Fibroblast of lung (primary cell): Measurements from ENCODE around the gene PYGO2. TPM values are rescaled to one million over a fixed set of nuclear protein-coding genes. Genes with fewer than 3 reads are reported as not detected.

Experiments
- DNase-seq, 2 donors: peaks; one replicate each; pipeline versions ENCODE4 v3.0.0 to v3.0.0-alpha.2; 2010; ENCODE audit warnings: low read depth in 2 of 2
- H2AFZ ChIP-seq: 2 replicates; pipeline ENCODE4 v1.5.1; 2012; ENCODE audit warnings: low read length, control low read depth, inconsistent platforms
- H3K27ac ChIP-seq: 2 replicates; pipeline ENCODE4 v1.5.1; 2011; ENCODE audit warnings: low read length, control low read depth; ENCODE audit not compliant: insufficient read depth
- H3K27me3 ChIP-seq: 2 replicates; pipeline ENCODE4 v1.5.1; 2011; ENCODE audit warnings: mild to moderate bottlenecking, low read length; ENCODE audit not compliant: control insufficient read depth, insufficient read depth
- H3K36me3 ChIP-seq: 2 replicates; pipeline ENCODE4 v1.5.1; 2011; ENCODE audit warnings: low read length; ENCODE audit not compliant: control insufficient read depth, insufficient read depth
- H3K4me1 ChIP-seq: 2 replicates; pipeline ENCODE4 v1.5.1; 2011; ENCODE audit warnings: low read length; ENCODE audit not compliant: control insufficient read depth, insufficient read depth; ENCODE audit errors: extremely low read depth
- H3K4me2 ChIP-seq: 2 replicates; pipeline ENCODE4 v1.5.1; 2011; ENCODE audit warnings: low read length, control low read depth; ENCODE audit not compliant: insufficient read depth; ENCODE audit errors: extremely low read depth
- H3K4me3 ChIP-seq, 4 experiments: fragments of 200-600 bp in 1 of 4; sonication (generic) in 1 of 4; replicated peaks in 1 of 4; 2 replicates each; pipeline ENCODE4 v1.5.1; 2011 to 2016; ENCODE audit warnings: low read length in 4 of 4, low read depth in 3 of 4, mild to moderate bottlenecking in 3 of 4, control low read depth in 2 of 4, inconsistent platforms in 1 of 4, mixed read lengths in 1 of 4; ENCODE audit not compliant: insufficient read depth in 1 of 4; ENCODE audit errors: control extremely low read depth in 1 of 4
- H3K79me2 ChIP-seq: 2 replicates; pipeline ENCODE4 v1.5.1; 2012; ENCODE audit warnings: mild to moderate bottlenecking, low read length, inconsistent platforms; ENCODE audit not compliant: control insufficient read depth, insufficient read depth
- H3K9ac ChIP-seq: 2 replicates; pipeline ENCODE4 v1.5.1; 2011; ENCODE audit warnings: mild to moderate bottlenecking, low read length, control low read depth; ENCODE audit not compliant: insufficient read depth
- H3K9me3 ChIP-seq: 2 replicates; pipeline ENCODE4 v1.5.1; 2012; ENCODE audit warnings: low read depth, low read length; ENCODE audit not compliant: control insufficient read depth, insufficient read depth
- H4K20me1 ChIP-seq: 2 replicates; pipeline ENCODE4 v1.5.1; 2011; ENCODE audit warnings: low read length; ENCODE audit not compliant: control insufficient read depth, insufficient read depth; ENCODE audit errors: extremely low read depth
- EZH2 ChIP-seq: IDR thresholded peaks from 2 replicates; pipeline ENCODE4 v1.5.1; 2012; ENCODE audit warnings: low read length, control low read depth, mild to moderate bottlenecking; ENCODE audit errors: missing control alignments
- polyA plus RNA-seq, 2 donors: library from polyadenylated mRNA; depleted of rRNA in 1 of 2; stranded (reverse) in 1 of 2; unstranded in 1 of 2; fragments of >200 nt; gene quantifications; 2 replicates each; pipeline ENCODE4 v1.2.1, GENCODE V29; 2011 to 2012; ENCODE audit warnings: missing spikeins in 1 of 2
- total RNA-seq: library from RNA; depleted of rRNA; stranded (reverse); fragments of >200 nt; gene quantifications from 2 replicates; pipeline ENCODE4 v1.2.1, GENCODE V29; 2014
- TF ChIP-seq, protein P1 (sequence below), 2 donors: IDR thresholded peaks in 1 of 2; conservative IDR thresholded peaks in 1 of 2; 1 replicate in 1 of 2; 2 replicates in 1 of 2; pipeline ENCODE4 v1.5.1; 2011 to 2012; ENCODE audit warnings: low read length in 2 of 2, control low read depth in 1 of 2, inconsistent platforms in 1 of 2, low read depth in 1 of 2, mild to moderate bottlenecking in 1 of 2

Gene PYGO2
- total and polyA plus RNA-seq, 2 donors (not counting 1 experiment from before 2014, with no cell fraction given) = 15.3 to 28.1 TPM

DNA sequence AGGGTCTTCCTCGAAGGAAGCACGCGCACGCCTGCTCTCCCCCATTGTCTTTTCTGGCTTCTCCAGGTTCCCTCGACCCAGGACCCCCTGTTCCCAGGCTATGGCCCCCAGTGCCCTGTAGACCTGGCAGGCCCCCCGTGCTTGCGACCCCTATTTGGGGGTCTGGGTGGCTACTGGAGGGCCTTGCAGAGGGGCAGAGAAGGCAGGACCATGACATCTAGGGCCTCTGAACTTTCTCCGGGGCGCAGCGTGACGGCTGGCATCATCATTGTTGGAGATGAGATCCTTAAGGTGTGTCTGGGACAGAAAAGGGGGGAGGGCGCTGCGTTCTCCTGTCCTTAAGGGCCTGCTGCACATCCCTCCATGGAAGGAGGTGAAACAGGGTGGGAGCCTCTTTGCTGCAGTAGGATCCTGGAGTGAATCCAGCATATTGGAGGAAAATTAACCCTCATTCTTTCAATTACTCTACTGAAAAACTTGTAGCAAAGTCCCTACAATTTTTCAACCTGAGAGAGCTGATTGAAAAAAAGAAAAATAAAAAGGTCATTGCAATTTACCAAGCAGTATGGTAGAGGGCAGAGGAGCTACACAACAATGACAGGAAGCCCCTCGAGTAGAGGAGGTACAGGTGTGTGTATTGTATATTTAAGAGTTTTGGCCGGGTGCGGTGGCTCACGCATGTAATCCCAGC is 22.3 kb upstream of the PYGO2 start:
- Histone ChIP-seq H2AFZ (no peak overlapping the region), H3K27ac (peak overlapping the region; percentile 46), H3K4me2 (peak overlapping the region; percentile 95), H3K36me3 (peaks cover 8% of the 10 kb centered on the region), H4K20me1 (no peaks in the 10 kb centered on the region), H3K9me3 (no peaks in the 10 kb centered on the region), H3K4me1 (peaks cover 6% of the 10 kb centered on the region), H3K4me3 (peak overlapping the region; percentile 77 to 100 (median 94)), H3K9ac (peak overlapping the region; percentile 66), H3K27me3 (no peaks in the 10 kb centered on the region), H3K79me2 (peaks cover 16% of the 10 kb centered on the region)
- no peak for DNase-seq
- TF ChIP-seq, protein P1, sequence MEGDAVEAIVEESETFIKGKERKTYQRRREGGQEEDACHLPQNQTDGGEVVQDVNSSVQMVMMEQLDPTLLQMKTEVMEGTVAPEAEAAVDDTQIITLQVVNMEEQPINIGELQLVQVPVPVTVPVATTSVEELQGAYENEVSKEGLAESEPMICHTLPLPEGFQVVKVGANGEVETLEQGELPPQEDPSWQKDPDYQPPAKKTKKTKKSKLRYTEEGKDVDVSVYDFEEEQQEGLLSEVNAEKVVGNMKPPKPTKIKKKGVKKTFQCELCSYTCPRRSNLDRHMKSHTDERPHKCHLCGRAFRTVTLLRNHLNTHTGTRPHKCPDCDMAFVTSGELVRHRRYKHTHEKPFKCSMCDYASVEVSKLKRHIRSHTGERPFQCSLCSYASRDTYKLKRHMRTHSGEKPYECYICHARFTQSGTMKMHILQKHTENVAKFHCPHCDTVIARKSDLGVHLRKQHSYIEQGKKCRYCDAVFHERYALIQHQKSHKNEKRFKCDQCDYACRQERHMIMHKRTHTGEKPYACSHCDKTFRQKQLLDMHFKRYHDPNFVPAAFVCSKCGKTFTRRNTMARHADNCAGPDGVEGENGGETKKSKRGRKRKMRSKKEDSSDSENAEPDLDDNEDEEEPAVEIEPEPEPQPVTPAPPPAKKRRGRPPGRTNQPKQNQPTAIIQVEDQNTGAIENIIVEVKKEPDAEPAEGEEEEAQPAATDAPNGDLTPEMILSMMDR (conservative IDR thresholded peaks at IDR 0.05 in 1 of 2, IDR thresholded peaks at IDR 0.05 in 1 of 2; ENCODE audit: low read depth in 1 of 2, low read length in 2 of 2) = no peak

DNA sequence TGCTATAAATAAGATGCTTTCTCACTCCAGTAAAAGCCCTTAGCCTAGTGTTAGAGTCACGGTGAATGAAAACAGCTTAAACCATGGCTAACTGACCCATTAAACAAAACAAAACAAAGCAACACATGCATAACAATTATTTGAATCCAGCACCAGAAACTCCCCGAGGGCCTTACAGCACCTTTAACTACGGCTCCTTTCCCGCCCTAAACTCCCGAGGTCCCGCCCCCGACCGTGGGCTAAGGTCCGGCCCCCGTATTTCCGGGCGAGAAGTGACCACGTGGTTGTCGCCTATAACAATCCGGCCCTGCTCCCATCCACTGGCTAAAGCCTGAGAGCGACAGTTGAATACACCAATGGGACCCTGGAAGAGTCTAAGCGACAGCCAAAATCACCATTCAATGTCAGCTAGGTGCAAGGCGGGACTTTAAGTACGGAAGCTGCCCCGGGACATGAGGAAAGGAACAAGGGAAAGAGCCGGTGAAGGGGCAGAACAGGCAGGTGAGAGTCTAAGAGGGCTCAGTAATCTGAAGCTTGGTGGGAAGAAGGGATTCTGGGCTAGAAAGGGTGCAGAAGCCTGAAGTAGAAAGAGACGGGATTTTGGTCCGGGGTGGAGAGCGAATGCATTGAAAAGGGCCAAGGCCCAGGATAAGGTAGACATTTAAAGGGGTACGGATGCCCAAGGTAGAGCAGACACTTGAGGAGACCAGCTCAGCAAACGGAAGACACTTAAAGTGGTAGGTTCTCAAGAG is 21.5 kb upstream of the PYGO2 start, which contains the start of gene FLAD1:
TSS of gene FLAD1 (plus strand) at position 448 of the 752 bp plus-strand sequence. CDS start 351 bp downstream, outside the sequence.
- TF ChIP-seq, protein P1 (conservative IDR thresholded peaks at IDR 0.05 in 1 of 2, IDR thresholded peaks at IDR 0.05 in 1 of 2; ENCODE audit: low read depth in 1 of 2, low read length in 2 of 2) = no peak
- no peak for TF ChIP-seq EZH2
- no peaks in the 10 kb centered on the region for H3K27me3 ChIP-seq
- peaks cover 21% of the 10 kb centered on the region for H3K79me2 ChIP-seq
- H3K9ac ChIP-seq = peak within 1 kb of the TSS; percentile 66
- no peaks in the 10 kb centered on the region for H3K9me3 ChIP-seq
- peak within 1 kb of the TSS; percentile 77 to 100 (median 94) for H3K4me3 ChIP-seq
- H2AFZ ChIP-seq = peak within 1 kb of the TSS; percentile 84
- no peaks in the 10 kb centered on the region for H4K20me1 ChIP-seq
- H3K4me2 ChIP-seq = peak within 1 kb of the TSS; percentile 95
- peak within 1 kb of the TSS; percentile 46 for H3K27ac ChIP-seq
- H3K4me1 ChIP-seq = peaks cover 6% of the 10 kb centered on the region
- peaks cover 3% of the 10 kb centered on the region for H3K36me3 ChIP-seq
- peak; percentile 100 for DNase-seq

DNA sequence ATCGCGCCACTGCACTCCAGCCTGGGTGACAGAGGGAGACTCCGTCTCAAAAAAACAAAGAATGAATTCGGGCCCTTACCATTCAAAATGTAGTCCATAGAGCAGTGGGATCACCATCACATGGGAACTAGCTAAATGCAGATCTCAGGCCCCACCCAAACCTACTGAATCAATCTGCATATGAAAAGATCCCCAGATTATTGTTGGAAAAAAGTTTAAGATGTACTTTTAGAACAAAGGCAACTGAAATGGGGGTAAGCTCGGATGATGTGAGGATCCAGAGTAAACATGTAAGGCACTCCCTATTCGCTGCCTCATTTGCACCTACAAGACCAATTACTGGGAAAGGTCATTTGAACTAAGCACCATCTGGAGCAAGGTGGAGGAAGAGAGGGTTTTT is 20.8 kb upstream of the PYGO2 start:
- H3K27me3 ChIP-seq = no peaks in the 10 kb centered on the region
- H3K9me3 ChIP-seq = no peaks in the 10 kb centered on the region
- peak overlapping the region; percentile 89 for H3K4me2 ChIP-seq
- TF ChIP-seq, protein P1 (conservative IDR thresholded peaks at IDR 0.05 in 1 of 2, IDR thresholded peaks at IDR 0.05 in 1 of 2; ENCODE audit: low read depth in 1 of 2, low read length in 2 of 2) = no peak
- no peak for TF ChIP-seq EZH2
- H4K20me1 ChIP-seq = no peaks in the 10 kb centered on the region
- H3K27ac ChIP-seq = no peak overlapping the region
- DNase-seq = no peak
- H2AFZ ChIP-seq = peak overlapping the region; percentile 84
- no peak overlapping the region for H3K9ac ChIP-seq
- H3K36me3 ChIP-seq = no peaks in the 10 kb centered on the region
- peak overlapping the region in 3 of 4 experiments; percentile 41 to 100 (median 98) for H3K4me3 ChIP-seq
- H3K79me2 ChIP-seq = peaks cover 28% of the 10 kb centered on the region
- H3K4me1 ChIP-seq = peaks cover 6% of the 10 kb centered on the region
